ENCODE measurements around the gene CERKL.

CERKL gene

GRCh38 chr2:181684454-181685149 lies 27.7 kb upstream of the CERKL start:
- H3K9me3 ChIP-seq (ENCODE audit: control insufficient read depth in 5 of 5, low read length in 5 of 5) = peaks cover 0 to 8% (median 0%) of the 10 kb centered on the region in 5 donors
- peaks cover 0 to 30% (median 16%) of the 10 kb centered on the region in 5 donors for H3K4me1 ChIP-seq (ENCODE audit: control insufficient read depth in 5 of 5, insufficient read depth in 5 of 5, low read length in 5 of 5)
- H3K9ac ChIP-seq (ENCODE audit: low read length in 5 of 5) = no peak overlapping the region
- H3K27ac ChIP-seq (ENCODE audit: low read depth, low read length) = no peak overlapping the region
- peaks cover 45 to 63% (median 53%) of the 10 kb centered on the region in 5 donors for H3K27me3 ChIP-seq (ENCODE audit: control insufficient read depth in 5 of 5, insufficient read depth in 4 of 5, low read length in 5 of 5)
- no peak overlapping the region for H3K4me3 ChIP-seq (ENCODE audit: low read depth in 1 of 5, low read length in 5 of 5)
- no peaks in the 10 kb centered on the region for H3K36me3 ChIP-seq (ENCODE audit: control insufficient read depth in 5 of 5, insufficient read depth in 5 of 5, low read length in 5 of 5)

- Histone ChIP-seq H3K4me3 (ENCODE audit: low read depth in 1 of 5, low read length in 5 of 5) (no peak overlapping the region), H3K27ac (ENCODE audit: low read depth, low read length) (no peak overlapping the region), H3K27me3 (ENCODE audit: control insufficient read depth in 5 of 5, insufficient read depth in 4 of 5, low read length in 5 of 5) (peaks cover 49 to 71% (median 61%) of the 10 kb centered on the region in 5 donors), H3K4me1 (ENCODE audit: control insufficient read depth in 5 of 5, insufficient read depth in 5 of 5, low read length in 5 of 5) (peaks cover 0 to 30% (median 16%) of the 10 kb centered on the region in 5 donors), H3K36me3 (ENCODE audit: control insufficient read depth in 5 of 5, insufficient read depth in 5 of 5, low read length in 5 of 5) (no peaks in the 10 kb centered on the region), H3K9ac (ENCODE audit: low read length in 5 of 5) (no peak overlapping the region), H3K9me3 (ENCODE audit: control insufficient read depth in 5 of 5, low read length in 5 of 5) (peaks cover 0 to 8% (median 0%) of the 10 kb centered on the region in 5 donors)
These were observed 26.9 kb upstream of the CERKL start for GRCh38 chr2:181683518-181684453.

- Histone ChIP-seq H3K36me3 (ENCODE audit: control insufficient read depth in 5 of 5, insufficient read depth in 5 of 5, low read length in 5 of 5) (no peaks in the 10 kb centered on the region), H3K9ac (ENCODE audit: low read length in 5 of 5) (no peak overlapping the region), H3K27ac (ENCODE audit: low read depth, low read length) (no peak overlapping the region), H3K9me3 (ENCODE audit: control insufficient read depth in 5 of 5, low read length in 5 of 5) (peaks cover 0 to 8% (median 0%) of the 10 kb centered on the region in 5 donors), H3K27me3 (ENCODE audit: control insufficient read depth in 5 of 5, insufficient read depth in 4 of 5, low read length in 5 of 5) (peaks cover 53 to 75% (median 69%) of the 10 kb centered on the region in 5 donors), H3K4me1 (ENCODE audit: control insufficient read depth in 5 of 5, insufficient read depth in 5 of 5, low read length in 5 of 5) (peaks cover 0 to 32% (median 16%) of the 10 kb centered on the region in 5 donors), H3K4me3 (ENCODE audit: low read depth in 1 of 5, low read length in 5 of 5) (no peak overlapping the region)
These were observed 26.1 kb upstream of the CERKL start for GRCh38 chr2:181682795-181683517.

GRCh38 chr2:181682026-181682789 lies 25.3 kb upstream of the CERKL start:
- Histone ChIP-seq H3K9me3 (ENCODE audit: control insufficient read depth in 5 of 5, low read length in 5 of 5) (peaks cover 0 to 8% (median 0%) of the 10 kb centered on the region in 5 donors), H3K27me3 (ENCODE audit: control insufficient read depth in 5 of 5, insufficient read depth in 4 of 5, low read length in 5 of 5) (peaks cover 50 to 78% (median 73%) of the 10 kb centered on the region in 5 donors), H3K4me3 (ENCODE audit: low read depth in 1 of 5, low read length in 5 of 5) (no peak overlapping the region), H3K27ac (ENCODE audit: low read depth, low read length) (no peak overlapping the region), H3K36me3 (ENCODE audit: control insufficient read depth in 5 of 5, insufficient read depth in 5 of 5, low read length in 5 of 5) (no peaks in the 10 kb centered on the region), H3K4me1 (ENCODE audit: control insufficient read depth in 5 of 5, insufficient read depth in 5 of 5, low read length in 5 of 5) (peaks cover 0 to 35% (median 16%) of the 10 kb centered on the region in 5 donors), H3K9ac (ENCODE audit: low read length in 5 of 5) (no peak overlapping the region)

- peak overlapping the region in 3 of 5 donors; percentile 2 to 50 (median 27) for H3K4me3 ChIP-seq (ENCODE audit: low read depth in 1 of 5, low read length in 5 of 5)
- H3K27me3 ChIP-seq (ENCODE audit: control insufficient read depth in 5 of 5, insufficient read depth in 4 of 5, low read length in 5 of 5) = peaks cover 48 to 78% (median 72%) of the 10 kb centered on the region in 5 donors
- H3K4me1 ChIP-seq (ENCODE audit: control insufficient read depth in 5 of 5, insufficient read depth in 5 of 5, low read length in 5 of 5) = peaks cover 0 to 35% (median 16%) of the 10 kb centered on the region in 5 donors
These were observed 24.3 kb upstream of the CERKL start for GRCh38 chr2:181680937-181681811.

GRCh38 chr2:181680055-181680936 lies 23.4 kb upstream of the CERKL start, which contains the start of gene NEUROD1:
TSS of gene NEUROD1 (minus strand) at chr2:181680517. CDS start at chr2:181678860, 1,657 bp downstream.
- H3K36me3 ChIP-seq (ENCODE audit: control insufficient read depth in 5 of 5, insufficient read depth in 5 of 5, low read length in 5 of 5) = no peaks in the 10 kb centered on the region
- H3K27ac ChIP-seq (ENCODE audit: low read depth, low read length) = no peak within 1 kb of the TSS
- H3K4me3 ChIP-seq (ENCODE audit: low read depth in 1 of 5, low read length in 5 of 5) = peak within 1 kb of the TSS in 3 of 5 donors; percentile 2 to 50 (median 27)
- peaks cover 0 to 6% (median 0%) of the 10 kb centered on the region in 5 donors for H3K9me3 ChIP-seq (ENCODE audit: control insufficient read depth in 5 of 5, low read length in 5 of 5)
- peaks cover 48 to 77% (median 72%) of the 10 kb centered on the region in 5 donors for H3K27me3 ChIP-seq (ENCODE audit: control insufficient read depth in 5 of 5, insufficient read depth in 4 of 5, low read length in 5 of 5)
- H3K4me1 ChIP-seq (ENCODE audit: control insufficient read depth in 5 of 5, insufficient read depth in 5 of 5, low read length in 5 of 5) = peaks cover 0 to 35% (median 16%) of the 10 kb centered on the region in 5 donors
- no peak within 1 kb of the TSS for H3K9ac ChIP-seq (ENCODE audit: low read length in 5 of 5)

More at GRCh38 chr2:181680937-181681811, 24.3 kb upstream of the CERKL start:
- Histone ChIP-seq H3K9me3 (ENCODE audit: control insufficient read depth in 5 of 5, low read length in 5 of 5) (peaks cover 0 to 8% (median 0%) of the 10 kb centered on the region in 5 donors), H3K27ac (ENCODE audit: low read depth, low read length) (no peak overlapping the region), H3K36me3 (ENCODE audit: control insufficient read depth in 5 of 5, insufficient read depth in 5 of 5, low read length in 5 of 5) (no peaks in the 10 kb centered on the region), H3K9ac (ENCODE audit: low read length in 5 of 5) (no peak overlapping the region)

GRCh38 chr2:181679544-181679979 lies 22.7 kb upstream of the CERKL start:
- H3K4me1 ChIP-seq (ENCODE audit: control insufficient read depth in 5 of 5, insufficient read depth in 5 of 5, low read length in 5 of 5) = peaks cover 0 to 32% (median 13%) of the 10 kb centered on the region in 5 donors
- peaks cover 42 to 69% (median 64%) of the 10 kb centered on the region in 5 donors for H3K27me3 ChIP-seq (ENCODE audit: control insufficient read depth in 5 of 5, insufficient read depth in 4 of 5, low read length in 5 of 5)
- H3K4me3 ChIP-seq (ENCODE audit: low read depth in 1 of 5, low read length in 5 of 5) = no peak overlapping the region
- H3K36me3 ChIP-seq (ENCODE audit: control insufficient read depth in 5 of 5, insufficient read depth in 5 of 5, low read length in 5 of 5) = no peaks in the 10 kb centered on the region
- no peak overlapping the region for H3K9ac ChIP-seq (ENCODE audit: low read length in 5 of 5)
- no peak overlapping the region for H3K27ac ChIP-seq (ENCODE audit: low read depth, low read length)
- no peaks in the 10 kb centered on the region for H3K9me3 ChIP-seq (ENCODE audit: control insufficient read depth in 5 of 5, low read length in 5 of 5)

Measured in subcutaneous abdominal adipose tissue (tissue), 5 donors.